Right lobe of liver (tissue), 4 donors: Measurements from ENCODE around the gene TMPRSS7.

Experiments
- CTCF ChIP-seq, 4 donors: fragments of 200-600 bp in 3 of 4; fragments of 450-650 bp in 1 of 4; IDR thresholded peaks; one replicate each; pipeline versions ENCODE4 v1.5.1 to v1.8.0; 2016 to 2022; ENCODE audit warnings: antibody characterized with exemption in 4 of 4, mild to moderate bottlenecking in 2 of 4
- POLR2A ChIP-seq: fragments of 450-650 bp; IDR thresholded peaks from one replicate; pipeline ENCODE4 v1.6.1; 2017; ENCODE audit warnings: antibody characterized with exemption, mild to moderate bottlenecking
- donor health status: DM: no; HTN: no; CAD: no.
- donor health status: DM: no; HTN: no; CAD: no.
- donor health status: DM: no; HTN: yes; CAD: no.

- TF ChIP-seq POLR2A (no peak), CTCF (IDR thresholded peaks at IDR 0.05) (no peak)
Observed at GRCh38 chr3:112074006-112074405, 39.5 kb downstream of the TMPRSS7 start.
